Uterus (tissue), 4 donors: ENCODE measurements around the gene ERMAP. TPM values are rescaled to one million over a fixed set of nuclear protein-coding genes. Genes with fewer than 3 reads are reported as not detected.

Source experiments
- DNase-seq, 2 donors: peaks; one replicate each; pipeline ENCODE4 v3.0.0-alpha.2; 2019 to 2020
- H3K27ac ChIP-seq, 2 donors: fragments of 200-600 bp; sonication (generic); 1 replicate in 1 of 2; 2 replicates in 1 of 2; pipeline ENCODE4 v1.5.1; 2016 to 2018
- H3K27me3 ChIP-seq, 2 donors: fragments of 200-600 bp; sonication (generic); one replicate each; pipeline ENCODE4 v1.5.1; 2018 to 2019; ENCODE audit warnings: control low read depth in 1 of 2
- H3K36me3 ChIP-seq, 2 donors: fragments of 200-600 bp; sonication (generic); one replicate each; pipeline ENCODE4 v1.5.1; 2019; ENCODE audit warnings: control low read depth in 1 of 2
- H3K4me1 ChIP-seq, 2 donors: fragments of 200-600 bp; sonication (generic); one replicate each; pipeline ENCODE4 v1.5.1; 2018 to 2019; ENCODE audit warnings: control low read depth in 1 of 2
- H3K4me3 ChIP-seq, 2 donors: fragments of 200-600 bp; sonication (generic); 1 replicate in 1 of 2; 2 replicates in 1 of 2; pipeline ENCODE4 v1.5.1; 2018 to 2019; ENCODE audit warnings: mild to moderate bottlenecking in 1 of 2
- H3K9me3 ChIP-seq, 2 donors: fragments of 200-600 bp; sonication (generic); one replicate each; pipeline ENCODE4 v1.5.1; 2019; ENCODE audit warnings: control low read depth in 1 of 2
- CTCF ChIP-seq, 4 experiments: fragments of 200-600 bp in 2 of 4; fragments of 450-650 bp in 2 of 4; sonication (generic) in 2 of 4; IDR thresholded peaks; one replicate each; pipeline ENCODE4 v1.5.1; 2016 to 2019; ENCODE audit warnings: antibody characterized with exemption in 4 of 4, mild to moderate bottlenecking in 2 of 4, moderate library complexity in 1 of 4
- POLR2A ChIP-seq, 2 donors: fragments of 450-650 bp; IDR thresholded peaks; one replicate each; pipeline ENCODE4 v1.6.1; 2016; ENCODE audit warnings: antibody characterized with exemption in 2 of 2, mild to moderate bottlenecking in 1 of 2, moderate library complexity in 1 of 2
- intact Hi-C: fragments of 100-400 bp; cut with DNase I; formaldehyde crosslinking; loops from one replicate; pipeline ENCODE4 v1.15.1; 2023; ENCODE audit warnings: low total_unique reads
- total RNA-seq, 4 donors: library from RNA; depleted of rRNA in 3 of 4; stranded (reverse); fragments of >200 nt in 3 of 4; gene quantifications; one replicate each; pipeline versions ENCODE4 v1.1.0 to v1.2.4, GENCODE V29; 2014 to 2023
- donor health status: DM: yes; HTN: yes; CAD: no.

The ERMAP gene
- total RNA-seq, 4 donors from 2014 or later = 0.59 to 16.0 (median 7.6) TPM

DNA sequence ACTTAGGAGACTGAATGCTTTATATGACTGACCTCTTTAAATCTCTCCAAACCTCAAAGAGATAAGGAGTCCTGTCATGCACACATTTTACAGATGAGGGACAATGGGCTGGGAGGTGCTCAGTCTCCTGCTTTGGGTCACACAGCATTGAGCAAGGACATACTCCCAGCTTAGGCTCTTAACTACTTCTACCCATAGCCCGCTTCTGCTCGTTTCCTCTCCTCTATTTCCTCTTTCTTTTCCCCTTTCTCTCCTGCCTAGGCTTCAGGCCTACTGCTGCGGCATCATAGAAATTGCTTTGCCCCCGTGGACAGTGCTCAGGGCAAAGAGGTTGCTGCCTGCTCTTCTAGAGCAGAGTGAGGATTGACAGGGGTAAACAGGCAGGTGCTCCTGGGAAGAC is 17.1 kb downstream of the ERMAP start:
- H3K36me3 ChIP-seq = no peaks in the 10 kb centered on the region
- no peak overlapping the region for H3K4me3 ChIP-seq
- no peaks in the 10 kb centered on the region for H3K4me1 ChIP-seq
- no peaks in the 10 kb centered on the region for H3K27me3 ChIP-seq
- intact Hi-C loops = no loop called here
- no peak for DNase-seq
- H3K27ac ChIP-seq = no peak overlapping the region
- no peaks in the 10 kb centered on the region for H3K9me3 ChIP-seq
- TF ChIP-seq CTCF (IDR thresholded peaks at IDR 0.05) = no peak
- TF ChIP-seq POLR2A (IDR thresholded peaks at IDR 0.05) = no peak

DNA sequence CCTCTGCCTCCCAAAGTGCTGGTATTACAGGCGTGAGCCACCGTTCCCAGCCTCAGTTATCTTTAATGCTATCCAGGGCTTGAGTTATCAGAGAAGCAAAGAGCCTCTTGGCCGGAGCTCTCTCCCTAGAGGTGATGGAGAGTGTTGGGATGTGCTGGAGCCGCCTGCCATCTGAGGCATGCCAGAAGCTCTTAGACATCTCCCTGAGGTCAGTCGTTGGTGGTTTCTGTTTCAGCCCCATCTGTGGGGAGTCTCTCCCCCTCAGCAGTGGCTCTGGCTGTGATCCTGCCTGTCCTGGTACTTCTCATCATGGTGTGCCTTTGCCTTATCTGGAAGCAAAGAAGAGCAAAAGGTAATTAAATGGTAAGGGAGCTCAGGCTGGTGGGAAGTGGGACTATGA is 17.9 kb downstream of the ERMAP start:
- TF ChIP-seq POLR2A (IDR thresholded peaks at IDR 0.05) (no peak), CTCF (IDR thresholded peaks at IDR 0.05) (no peak)
- no peaks in the 10 kb centered on the region for H3K27me3 ChIP-seq
- intact Hi-C loops = no loop called here
- no peaks in the 10 kb centered on the region for H3K4me1 ChIP-seq
- no peak for DNase-seq
- H3K36me3 ChIP-seq = no peaks in the 10 kb centered on the region
- no peak overlapping the region for H3K4me3 ChIP-seq
- no peak overlapping the region for H3K27ac ChIP-seq
- H3K9me3 ChIP-seq = no peaks in the 10 kb centered on the region

DNA sequence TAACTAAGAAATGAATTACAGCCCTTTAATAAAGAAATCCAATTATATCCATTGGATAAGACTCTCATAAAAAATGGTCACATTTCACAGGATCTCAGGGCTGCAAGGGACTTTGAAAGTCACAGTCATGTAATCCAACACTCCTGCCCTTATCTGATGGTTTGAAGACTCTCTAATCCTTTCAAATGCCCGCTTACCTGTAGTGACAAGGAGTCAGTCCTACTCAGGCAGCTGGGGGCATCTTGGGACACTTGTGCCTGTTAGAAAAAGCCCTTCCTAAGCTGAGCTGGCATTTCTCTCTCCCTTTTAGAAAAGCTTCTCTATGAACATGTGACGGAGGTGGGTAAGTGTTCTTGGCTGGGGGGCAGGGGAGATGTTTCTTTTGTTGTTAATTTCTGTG is 18.5 kb downstream of the ERMAP start:
- no peak overlapping the region for H3K27ac ChIP-seq
- no peaks in the 10 kb centered on the region for H3K36me3 ChIP-seq
- intact Hi-C loops = no loop called here
- no peaks in the 10 kb centered on the region for H3K4me1 ChIP-seq
- TF ChIP-seq CTCF (IDR thresholded peaks at IDR 0.05) = no peak
- no peak for TF ChIP-seq POLR2A (IDR thresholded peaks at IDR 0.05)
- no peak for DNase-seq
- H3K27me3 ChIP-seq = no peaks in the 10 kb centered on the region
- H3K9me3 ChIP-seq = no peaks in the 10 kb centered on the region
- H3K4me3 ChIP-seq = no peak overlapping the region

DNA sequence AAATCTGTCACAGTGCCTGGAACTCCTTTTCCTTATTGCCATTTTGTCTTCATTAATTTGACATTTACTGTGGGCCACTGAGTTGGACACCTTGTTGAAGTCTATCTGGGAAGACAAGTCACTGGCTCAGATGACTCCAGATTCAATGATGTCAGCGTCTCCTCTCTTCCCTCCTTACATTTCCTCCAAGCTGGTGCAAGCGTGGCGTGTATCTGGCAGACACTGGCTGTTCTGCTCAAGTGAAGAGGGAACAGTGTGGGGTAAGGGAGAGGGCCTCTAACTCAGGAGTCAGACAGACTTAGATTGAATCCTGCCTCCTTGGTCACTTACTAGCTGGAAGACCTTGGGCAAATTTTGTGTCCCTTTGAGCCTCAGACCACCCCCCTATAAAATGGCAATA is 20.8 kb downstream of the ERMAP start:
- Histone ChIP-seq H3K27me3 (no peaks in the 10 kb centered on the region), H3K27ac (no peak overlapping the region), H3K4me3 (no peak overlapping the region), H3K9me3 (no peaks in the 10 kb centered on the region), H3K4me1 (no peaks in the 10 kb centered on the region), H3K36me3 (no peaks in the 10 kb centered on the region)
- DNase-seq = no peak
- TF ChIP-seq CTCF (IDR thresholded peaks at IDR 0.05) (no peak), POLR2A (IDR thresholded peaks at IDR 0.05) (no peak)
- intact Hi-C loops = no loop called here

- H3K27ac ChIP-seq = no peak overlapping the region
- H3K4me3 ChIP-seq = no peak overlapping the region
- no peak for DNase-seq
- H3K9me3 ChIP-seq = no peaks in the 10 kb centered on the region
- no peaks in the 10 kb centered on the region for H3K27me3 ChIP-seq
- H3K36me3 ChIP-seq = no peaks in the 10 kb centered on the region
- no peaks in the 10 kb centered on the region for H3K4me1 ChIP-seq
- intact Hi-C loops = no loop called here
- no peak for TF ChIP-seq CTCF (IDR thresholded peaks at IDR 0.05)
- TF ChIP-seq POLR2A (IDR thresholded peaks at IDR 0.05) = no peak
Observed at GRCh38 chr1:42838482-42839190, 21.7 kb downstream of the ERMAP start.
